Karpas-422 (cell line): Measurements from ENCODE around the gene PHF23. TPM values are rescaled to one million over a fixed set of nuclear protein-coding genes. Genes with fewer than 3 reads are reported as not detected.

Experiments
- DNase-seq: peaks from one replicate; pipeline ENCODE4 v3.0.0-alpha.2; 2015
- H2AFZ ChIP-seq: fragments of 200-600 bp; sonication (generic); 2 replicates; pipeline ENCODE4 v1.6.1; 2014; ENCODE audit warnings: antibody characterized with exemption, low read length, mixed read lengths
- H3K27ac ChIP-seq: fragments of 200-600 bp; sonication (generic); 2 replicates; pipeline ENCODE4 v1.5.1; 2014; ENCODE audit warnings: mild to moderate bottlenecking, low read length, moderate library complexity
- H3K27me3 ChIP-seq: fragments of 200-600 bp; sonication (generic); 2 replicates; pipeline ENCODE4 v1.6.1; 2014; ENCODE audit warnings: low read length, mixed read lengths
- H3K36me3 ChIP-seq: fragments of 200-600 bp; sonication (generic); 2 replicates; pipeline ENCODE4 v1.6.1; 2014; ENCODE audit warnings: low read length, mixed read lengths; ENCODE audit not compliant: insufficient read depth
- H3K4me1 ChIP-seq: fragments of 200-600 bp; sonication (generic); 2 replicates; pipeline ENCODE4 v1.6.1; 2014; ENCODE audit warnings: mild to moderate bottlenecking, low read length, mixed read lengths
- H3K4me2 ChIP-seq: fragments of 200-600 bp; sonication (generic); 2 replicates; pipeline ENCODE4 v1.6.1; 2014; ENCODE audit warnings: low read length, low read depth, mild to moderate bottlenecking; ENCODE audit not compliant: poor library complexity, severe bottlenecking
- H3K4me3 ChIP-seq: fragments of 200-600 bp; sonication (generic); 2 replicates; pipeline ENCODE4 v1.5.1; 2014; ENCODE audit warnings: mild to moderate bottlenecking, antibody characterized with exemption, low read length, mixed read lengths
- H3K79me2 ChIP-seq: fragments of 200-600 bp; sonication (generic); 2 replicates; pipeline ENCODE4 v1.6.1; 2014; ENCODE audit warnings: mild to moderate bottlenecking, low read length, mixed read lengths
- H3K9ac ChIP-seq: fragments of 200-600 bp; sonication (generic); 2 replicates; pipeline ENCODE4 v1.6.0; 2014; ENCODE audit warnings: low read length
- H3K9me2 ChIP-seq: fragments of 200-600 bp; sonication (generic), shearing (Covaris generic); replicated peaks from 2 replicates; pipeline ENCODE4 v1.6.0; 2014; ENCODE audit warnings: mild to moderate bottlenecking, low read length, moderate library complexity; ENCODE audit not compliant: insufficient read depth
- H3K9me3 ChIP-seq: fragments of 300-700, 200-600 bp; sonication (generic); 2 replicates; pipeline ENCODE4 v1.6.1; 2014; ENCODE audit warnings: low read length, mixed read lengths
- H4K20me1 ChIP-seq: fragments of 200-600 bp; sonication (generic); 2 replicates; pipeline ENCODE4 v1.6.1; 2014; ENCODE audit warnings: mild to moderate bottlenecking, antibody characterized with exemption, low read length, low read depth; ENCODE audit not compliant: insufficient read depth
- total RNA-seq: library from RNA; depleted of rRNA; stranded (reverse); fragments of >200 nt; shearing (Covaris generic); gene quantifications from 2 replicates; pipeline ENCODE4 v1.2.3, GENCODE V29; 2014; ENCODE audit warnings: low replicate concordance

Gene PHF23
- total RNA-seq, 1 experiment from 2014 or later = 36.7 TPM

GRCh38 chr17:7252176-7253043 is 13.2 kb upstream of the PHF23 start, which contains the start of gene ELP5:
ELP5 (plus strand) TSS chr17:7252215; CDS start chr17:7252551, 336 bp downstream.
- H3K4me2 ChIP-seq = peak within 1 kb of the TSS; percentile 94
- peak within 1 kb of the TSS; percentile 80 for H3K27ac ChIP-seq
- no peaks in the 10 kb centered on the region for H3K27me3 ChIP-seq
- peaks cover 19% of the 10 kb centered on the region; the same call in 1 of the 2 replicates for H3K36me3 ChIP-seq
- H3K4me3 ChIP-seq = peak within 1 kb of the TSS; percentile 90
- peak within 1 kb of the TSS; percentile 58; the same call in 1 of the 2 replicates for H2AFZ ChIP-seq
- no peaks in the 10 kb centered on the region for H3K9me2 ChIP-seq
- DNase-seq = peak; percentile 97
- peak within 1 kb of the TSS; percentile 94 for H3K9ac ChIP-seq
- peaks cover 17% of the 10 kb centered on the region; the same call in 1 of the 2 replicates for H4K20me1 ChIP-seq
- H3K79me2 ChIP-seq = peaks cover 60% of the 10 kb centered on the region
- peaks cover 27% of the 10 kb centered on the region for H3K4me1 ChIP-seq
- no peaks in the 10 kb centered on the region for H3K9me3 ChIP-seq

GRCh38 chr17:7251661-7252175 is 12.5 kb upstream of the PHF23 start, which contains the start of gene CTDNEP1:
CTDNEP1 (minus strand) TSS chr17:7251734; CDS start chr17:7251296, 438 bp downstream.
- Histone ChIP-seq H3K79me2 (peaks cover 67% of the 10 kb centered on the region), H3K27me3 (no peaks in the 10 kb centered on the region), H4K20me1 (peaks cover 17% of the 10 kb centered on the region; the same call in 1 of the 2 replicates), H3K27ac (peak within 1 kb of the TSS; percentile 80), H3K4me1 (peaks cover 27% of the 10 kb centered on the region), H3K4me3 (peak within 1 kb of the TSS; percentile 90), H2AFZ (peak within 1 kb of the TSS; percentile 58; the same call in 1 of the 2 replicates), H3K4me2 (peak within 1 kb of the TSS; percentile 94), H3K9ac (peak within 1 kb of the TSS; percentile 94), H3K36me3 (peaks cover 20% of the 10 kb centered on the region; the same call in 1 of the 2 replicates), H3K9me2 (no peaks in the 10 kb centered on the region), H3K9me3 (no peaks in the 10 kb centered on the region)
- peak; percentile 99 for DNase-seq

GRCh38 chr17:7250695-7251627 is 11.7 kb upstream of the PHF23 start:
- no peaks in the 10 kb centered on the region for H3K9me3 ChIP-seq
- H3K9me2 ChIP-seq = no peaks in the 10 kb centered on the region
- DNase-seq = peak; percentile 66
- H4K20me1 ChIP-seq = peaks cover 17% of the 10 kb centered on the region; the same call in 1 of the 2 replicates
- H3K4me2 ChIP-seq = peak overlapping the region; percentile 91
- H2AFZ ChIP-seq = no peak overlapping the region
- H3K4me1 ChIP-seq = peaks cover 27% of the 10 kb centered on the region
- H3K4me3 ChIP-seq = peak overlapping the region; percentile 90
- H3K36me3 ChIP-seq = peaks cover 22% of the 10 kb centered on the region; the same call in 1 of the 2 replicates
- H3K27me3 ChIP-seq = no peaks in the 10 kb centered on the region
- peak overlapping the region; percentile 94 for H3K9ac ChIP-seq
- H3K27ac ChIP-seq = peak overlapping the region; percentile 76
- peaks cover 72% of the 10 kb centered on the region for H3K79me2 ChIP-seq

- H4K20me1 ChIP-seq = peaks cover 17% of the 10 kb centered on the region; the same call in 1 of the 2 replicates
- peak overlapping the region; percentile 90 for H3K4me3 ChIP-seq
- H3K79me2 ChIP-seq = peaks cover 72% of the 10 kb centered on the region
- peaks cover 27% of the 10 kb centered on the region for H3K4me1 ChIP-seq
- H3K9ac ChIP-seq = peak overlapping the region; percentile 94
- no peak overlapping the region for H2AFZ ChIP-seq
- no peaks in the 10 kb centered on the region for H3K27me3 ChIP-seq
- no peaks in the 10 kb centered on the region for H3K9me3 ChIP-seq
- peak overlapping the region; percentile 91 for H3K4me2 ChIP-seq
- H3K9me2 ChIP-seq = no peaks in the 10 kb centered on the region
- peak; percentile 72 for DNase-seq
- H3K27ac ChIP-seq = peak overlapping the region; percentile 76
- H3K36me3 ChIP-seq = peaks cover 21% of the 10 kb centered on the region; the same call in 1 of the 2 replicates
These were observed 10.6 kb upstream of the PHF23 start for GRCh38 chr17:7249830-7250229.

- H3K4me3 ChIP-seq = peak overlapping the region; percentile 90; the same call in 1 of the 2 replicates
- H3K36me3 ChIP-seq = peaks cover 16% of the 10 kb centered on the region; the same call in 1 of the 2 replicates
- H3K4me1 ChIP-seq = peaks cover 27% of the 10 kb centered on the region
- H3K27me3 ChIP-seq = no peaks in the 10 kb centered on the region
- no peak overlapping the region for H2AFZ ChIP-seq
- no peak for DNase-seq
- H3K9me2 ChIP-seq = no peaks in the 10 kb centered on the region
- H3K9ac ChIP-seq = peak overlapping the region; percentile 94
- peaks cover 17% of the 10 kb centered on the region; the same call in 1 of the 2 replicates for H4K20me1 ChIP-seq
- H3K4me2 ChIP-seq = peak overlapping the region; percentile 91
- no peaks in the 10 kb centered on the region for H3K9me3 ChIP-seq
- no peak overlapping the region; the same call in 1 of the 2 replicates for H3K27ac ChIP-seq
- peaks cover 66% of the 10 kb centered on the region for H3K79me2 ChIP-seq
These were observed 10.0 kb upstream of the PHF23 start for GRCh38 chr17:7249214-7249613.

- Histone ChIP-seq H3K9me2 (no peaks in the 10 kb centered on the region), H3K9ac (peak overlapping the region; percentile 94), H3K27me3 (no peaks in the 10 kb centered on the region), H3K4me2 (peak overlapping the region; percentile 91), H3K27ac (no peak overlapping the region; the same call in 1 of the 2 replicates), H3K36me3 (peaks cover 13% of the 10 kb centered on the region; the same call in 1 of the 2 replicates), H3K79me2 (peaks cover 63% of the 10 kb centered on the region), H3K4me1 (peaks cover 27% of the 10 kb centered on the region), H4K20me1 (peaks cover 17% of the 10 kb centered on the region; the same call in 1 of the 2 replicates), H2AFZ (no peak overlapping the region), H3K9me3 (no peaks in the 10 kb centered on the region), H3K4me3 (no peak overlapping the region)
- no peak for DNase-seq
These were observed 9.5 kb upstream of the PHF23 start for GRCh38 chr17:7248796-7249195.

- Histone ChIP-seq H3K36me3 (peaks cover 13% of the 10 kb centered on the region; the same call in 1 of the 2 replicates), H3K9me2 (no peaks in the 10 kb centered on the region)
These were observed 7.5 kb upstream of the PHF23 start for GRCh38 chr17:7246779-7247178.

More at GRCh38 chr17:7246779-7247178, 7.5 kb upstream of the PHF23 start:
- Histone ChIP-seq H3K4me2 (no peak overlapping the region), H3K4me3 (no peak overlapping the region), H4K20me1 (peaks cover 17% of the 10 kb centered on the region; the same call in 1 of the 2 replicates), H3K27ac (no peak overlapping the region), H3K9ac (no peak overlapping the region), H3K4me1 (peaks cover 30% of the 10 kb centered on the region), H3K79me2 (peaks cover 56% of the 10 kb centered on the region), H3K27me3 (no peaks in the 10 kb centered on the region), H2AFZ (no peak overlapping the region), H3K9me3 (no peaks in the 10 kb centered on the region)
- DNase-seq = no peak
